Measurements from ENCODE around the gene L2HGDH.

- no peak for TF ChIP-seq CTCF (IDR thresholded peaks at IDR 0.05 in 4 of 5, conservative IDR thresholded peaks at IDR 0.05 in 1 of 5)
- no peak for TF ChIP-seq POLR2A (IDR thresholded peaks at IDR 0.05)
These were observed 47.0 kb downstream of the L2HGDH start for GRCh38 chr14:50265029-50265428.

Data from gastrocnemius medialis (tissue), 4 donors.